GM23338 (cell line): ENCODE measurements around the gene COX11. TPM values are rescaled to one million over a fixed set of nuclear protein-coding genes. Genes with fewer than 3 reads are reported as not detected.

Source experiments
- ATAC-seq: fragments of 200-7000 bp; cut with Tn5 transposase; 3 replicates; pipeline ENCODE4 v1.9.1; 2020
- DNase-seq: peaks from one replicate; pipeline ENCODE4 v3.0.0-alpha.2; 2015; ENCODE audit warnings: low spot score
- H2AFZ ChIP-seq: fragments of 200-600 bp; sonication (generic); 2 replicates; pipeline ENCODE4 v1.8.0; 2016; ENCODE audit warnings: antibody characterized with exemption, mild to moderate bottlenecking, moderate library complexity
- H3F3A ChIP-seq: fragments of 200-600 bp; sonication (generic); replicated peaks from 2 replicates; pipeline ENCODE4 v1.8.0; 2017; ENCODE audit warnings: antibody characterized with exemption, mixed run types, low read depth
- H3K27ac ChIP-seq: fragments of 200-600 bp; sonication (generic); 2 replicates; pipeline ENCODE4 v1.6.1; 2016; ENCODE audit warnings: low read depth
- H3K27me3 ChIP-seq: fragments of 200-600 bp; sonication (generic); 2 replicates; pipeline ENCODE4 v1.8.0; 2016; ENCODE audit warnings: mild to moderate bottlenecking, mixed run types, moderate library complexity; ENCODE audit not compliant: insufficient read depth
- H3K36me3 ChIP-seq: fragments of 200-600 bp; sonication (generic); 2 replicates; pipeline ENCODE4 v1.8.0; 2016; ENCODE audit warnings: mild to moderate bottlenecking; ENCODE audit not compliant: insufficient read depth
- H3K4me1 ChIP-seq: fragments of 200-600 bp; sonication (generic); 2 replicates; pipeline ENCODE4 v1.8.0; 2016; ENCODE audit warnings: mild to moderate bottlenecking, moderate library complexity; ENCODE audit not compliant: insufficient read depth
- H3K4me2 ChIP-seq: fragments of 200-600 bp; sonication (generic); 2 replicates; pipeline ENCODE4 v1.7.1; 2017; ENCODE audit warnings: mixed run types
- H3K4me3 ChIP-seq: fragments of 200-600 bp; sonication (generic); 2 replicates; pipeline ENCODE4 v1.6.1; 2016; ENCODE audit warnings: mixed run types
- H3K79me2 ChIP-seq: fragments of 200-600 bp; sonication (generic); replicated peaks from 2 replicates; pipeline ENCODE4 v1.8.0; 2017; ENCODE audit warnings: mild to moderate bottlenecking; ENCODE audit not compliant: insufficient read depth
- H3K9me2 ChIP-seq: fragments of 200-600 bp; sonication (generic); 2 replicates; pipeline ENCODE4 v1.8.0; 2017; ENCODE audit not compliant: insufficient read depth
- H4K20me1 ChIP-seq: fragments of 200-600 bp; sonication (generic); replicated peaks from 2 replicates; pipeline ENCODE4 v1.8.0; 2017; ENCODE audit warnings: mild to moderate bottlenecking; ENCODE audit not compliant: insufficient read depth
- H3K27ac Mint-ChIP-seq: 2 replicates; pipeline ENCODE4 v1.8.0; 2020; ENCODE audit warnings: inconsistent platforms, mild to moderate bottlenecking, moderate library complexity, mixed read lengths
- H3K27me3 Mint-ChIP-seq: 3 replicates; pipeline ENCODE4 v1.8.0; 2022; ENCODE audit warnings: low read depth, mild to moderate bottlenecking, moderate library complexity, mixed read lengths, inconsistent platforms; ENCODE audit not compliant: insufficient read depth, poor library complexity
- H3K36me3 Mint-ChIP-seq: 3 replicates; pipeline ENCODE4 v1.8.0; 2021; ENCODE audit warnings: low read depth, mild to moderate bottlenecking, inconsistent platforms, moderate library complexity, mixed read lengths
- H3K4me1 Mint-ChIP-seq: 3 replicates; pipeline ENCODE4 v1.8.0; 2020; ENCODE audit warnings: mild to moderate bottlenecking, inconsistent platforms, mixed read lengths
- H3K4me3 Mint-ChIP-seq: 3 replicates; pipeline ENCODE4 v1.8.0; 2021; ENCODE audit warnings: moderate library complexity, mild to moderate bottlenecking, inconsistent platforms, mixed read lengths
- H3K9me3 Mint-ChIP-seq: 3 replicates; pipeline ENCODE4 v1.8.0; 2020; ENCODE audit warnings: moderate library complexity, mild to moderate bottlenecking, inconsistent platforms, mixed read lengths
- CREB1 ChIP-seq: fragments of 250-450 bp; sonication (Bioruptor Pico); IDR thresholded peaks from 2 replicates; pipeline ENCODE4 v1.5.0; 2020; ENCODE audit warnings: low read depth, mild to moderate bottlenecking, moderate library complexity
- EZH2 ChIP-seq: fragments of 200-600 bp; sonication (generic); IDR thresholded peaks from one replicate; pipeline ENCODE4 v1.8.0; 2017; ENCODE audit warnings: antibody characterized with exemption, mild to moderate bottlenecking, low read depth; ENCODE audit not compliant: unreplicated experiment
- EZH2phosphoT487 ChIP-seq: fragments of 200-600 bp; sonication (generic); IDR thresholded peaks from one replicate; pipeline ENCODE4 v1.8.1; 2018; ENCODE audit warnings: antibody characterized with exemption; ENCODE audit not compliant: unreplicated experiment
- JUNB ChIP-seq: IDR thresholded peaks from one replicate; pipeline ENCODE4 v1.6.1; 2016; ENCODE audit warnings: antibody characterized with exemption; ENCODE audit not compliant: unreplicated experiment
- NANOG ChIP-seq: IDR thresholded peaks from 2 replicates; pipeline ENCODE4 v1.6.1; 2016; ENCODE audit warnings: antibody characterized with exemption, borderline replicate concordance
- POLR2AphosphoS5 ChIP-seq: IDR thresholded peaks from 2 replicates; pipeline ENCODE4 v1.6.1; 2016; ENCODE audit warnings: antibody characterized with exemption, low read depth
- REST ChIP-seq: IDR thresholded peaks from one replicate; pipeline ENCODE4 v1.6.1; 2018; ENCODE audit warnings: antibody characterized with exemption; ENCODE audit not compliant: unreplicated experiment
- STAT1 ChIP-seq: IDR thresholded peaks from one replicate; pipeline ENCODE4 v1.6.1; 2016; ENCODE audit warnings: antibody characterized with exemption; ENCODE audit not compliant: unreplicated experiment
- ZNF114 ChIP-seq: fragments of 250-450 bp; sonication (Bioruptor Pico); IDR thresholded peaks from 2 replicates; pipeline ENCODE4 v1.5.0; 2020; ENCODE audit warnings: mild to moderate bottlenecking, moderate library complexity
- ZNF331 ChIP-seq: fragments of 250-450 bp; sonication (Bioruptor Pico); IDR thresholded peaks from 2 replicates; pipeline ENCODE4 v1.5.0; 2020; ENCODE audit warnings: low read depth, mild to moderate bottlenecking, moderate library complexity
- polyA plus RNA-seq: library from polyadenylated mRNA; unstranded; fragments of >200 nt; fragmentation: Nextera tagmentation; extraction: Ambion mirVana; gene quantifications from 2 replicates; pipeline ENCODE4 v1.2.1, GENCODE V29; 2016
- total RNA-seq: library from RNA; depleted of rRNA; stranded (reverse); fragments of >200 nt; shearing (Covaris generic); gene quantifications from 2 replicates; pipeline ENCODE4 v1.2.3, GENCODE V29; 2014
- TF ChIP-seq, protein P1 (sequence below): IDR thresholded peaks from 2 replicates; pipeline ENCODE4 v1.6.1; 2016; ENCODE audit warnings: antibody characterized with exemption
- TF ChIP-seq, protein P2 (sequence below): fragments of 250-450 bp; sonication (Bioruptor Pico); IDR thresholded peaks from 2 replicates; pipeline ENCODE4 v1.5.0; 2020; ENCODE audit warnings: mild to moderate bottlenecking, moderate library complexity
- TF ChIP-seq, protein P3 (sequence below), 2 experiments: fragments of 200-600 bp in 1 of 2; sonication (generic) in 1 of 2; conservative IDR thresholded peaks; 2 replicates each; pipeline versions ENCODE4 v1.5.1 to v1.6.1; 2016 to 2017; ENCODE audit warnings: antibody characterized with exemption in 2 of 2, low read depth in 2 of 2, mild to moderate bottlenecking in 2 of 2, moderate library complexity in 1 of 2

COX11 gene
- total and polyA plus RNA-seq, 2 experiments from 2014 or later = 53.7 to 56.7 TPM

- no peak overlapping the region for H2AFZ ChIP-seq
- H3K4me3 Mint-ChIP-seq = no peak overlapping the region
- no peak for ATAC-seq
- TF ChIP-seq, protein P1, sequence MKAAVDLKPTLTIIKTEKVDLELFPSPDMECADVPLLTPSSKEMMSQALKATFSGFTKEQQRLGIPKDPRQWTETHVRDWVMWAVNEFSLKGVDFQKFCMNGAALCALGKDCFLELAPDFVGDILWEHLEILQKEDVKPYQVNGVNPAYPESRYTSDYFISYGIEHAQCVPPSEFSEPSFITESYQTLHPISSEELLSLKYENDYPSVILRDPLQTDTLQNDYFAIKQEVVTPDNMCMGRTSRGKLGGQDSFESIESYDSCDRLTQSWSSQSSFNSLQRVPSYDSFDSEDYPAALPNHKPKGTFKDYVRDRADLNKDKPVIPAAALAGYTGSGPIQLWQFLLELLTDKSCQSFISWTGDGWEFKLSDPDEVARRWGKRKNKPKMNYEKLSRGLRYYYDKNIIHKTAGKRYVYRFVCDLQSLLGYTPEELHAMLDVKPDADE = no peak
- TF ChIP-seq REST (no peak), STAT1 (no peak), POLR2AphosphoS5 (no peak), CREB1 (CRISPR knock-in tag) (no peak), JUNB (no peak), ZNF331 (CRISPR knock-in tag) (no peak), EZH2 (no peak), EZH2phosphoT487 (no peak), NANOG (no peak), ZNF114 (no peak)
- TF ChIP-seq, protein P2, sequence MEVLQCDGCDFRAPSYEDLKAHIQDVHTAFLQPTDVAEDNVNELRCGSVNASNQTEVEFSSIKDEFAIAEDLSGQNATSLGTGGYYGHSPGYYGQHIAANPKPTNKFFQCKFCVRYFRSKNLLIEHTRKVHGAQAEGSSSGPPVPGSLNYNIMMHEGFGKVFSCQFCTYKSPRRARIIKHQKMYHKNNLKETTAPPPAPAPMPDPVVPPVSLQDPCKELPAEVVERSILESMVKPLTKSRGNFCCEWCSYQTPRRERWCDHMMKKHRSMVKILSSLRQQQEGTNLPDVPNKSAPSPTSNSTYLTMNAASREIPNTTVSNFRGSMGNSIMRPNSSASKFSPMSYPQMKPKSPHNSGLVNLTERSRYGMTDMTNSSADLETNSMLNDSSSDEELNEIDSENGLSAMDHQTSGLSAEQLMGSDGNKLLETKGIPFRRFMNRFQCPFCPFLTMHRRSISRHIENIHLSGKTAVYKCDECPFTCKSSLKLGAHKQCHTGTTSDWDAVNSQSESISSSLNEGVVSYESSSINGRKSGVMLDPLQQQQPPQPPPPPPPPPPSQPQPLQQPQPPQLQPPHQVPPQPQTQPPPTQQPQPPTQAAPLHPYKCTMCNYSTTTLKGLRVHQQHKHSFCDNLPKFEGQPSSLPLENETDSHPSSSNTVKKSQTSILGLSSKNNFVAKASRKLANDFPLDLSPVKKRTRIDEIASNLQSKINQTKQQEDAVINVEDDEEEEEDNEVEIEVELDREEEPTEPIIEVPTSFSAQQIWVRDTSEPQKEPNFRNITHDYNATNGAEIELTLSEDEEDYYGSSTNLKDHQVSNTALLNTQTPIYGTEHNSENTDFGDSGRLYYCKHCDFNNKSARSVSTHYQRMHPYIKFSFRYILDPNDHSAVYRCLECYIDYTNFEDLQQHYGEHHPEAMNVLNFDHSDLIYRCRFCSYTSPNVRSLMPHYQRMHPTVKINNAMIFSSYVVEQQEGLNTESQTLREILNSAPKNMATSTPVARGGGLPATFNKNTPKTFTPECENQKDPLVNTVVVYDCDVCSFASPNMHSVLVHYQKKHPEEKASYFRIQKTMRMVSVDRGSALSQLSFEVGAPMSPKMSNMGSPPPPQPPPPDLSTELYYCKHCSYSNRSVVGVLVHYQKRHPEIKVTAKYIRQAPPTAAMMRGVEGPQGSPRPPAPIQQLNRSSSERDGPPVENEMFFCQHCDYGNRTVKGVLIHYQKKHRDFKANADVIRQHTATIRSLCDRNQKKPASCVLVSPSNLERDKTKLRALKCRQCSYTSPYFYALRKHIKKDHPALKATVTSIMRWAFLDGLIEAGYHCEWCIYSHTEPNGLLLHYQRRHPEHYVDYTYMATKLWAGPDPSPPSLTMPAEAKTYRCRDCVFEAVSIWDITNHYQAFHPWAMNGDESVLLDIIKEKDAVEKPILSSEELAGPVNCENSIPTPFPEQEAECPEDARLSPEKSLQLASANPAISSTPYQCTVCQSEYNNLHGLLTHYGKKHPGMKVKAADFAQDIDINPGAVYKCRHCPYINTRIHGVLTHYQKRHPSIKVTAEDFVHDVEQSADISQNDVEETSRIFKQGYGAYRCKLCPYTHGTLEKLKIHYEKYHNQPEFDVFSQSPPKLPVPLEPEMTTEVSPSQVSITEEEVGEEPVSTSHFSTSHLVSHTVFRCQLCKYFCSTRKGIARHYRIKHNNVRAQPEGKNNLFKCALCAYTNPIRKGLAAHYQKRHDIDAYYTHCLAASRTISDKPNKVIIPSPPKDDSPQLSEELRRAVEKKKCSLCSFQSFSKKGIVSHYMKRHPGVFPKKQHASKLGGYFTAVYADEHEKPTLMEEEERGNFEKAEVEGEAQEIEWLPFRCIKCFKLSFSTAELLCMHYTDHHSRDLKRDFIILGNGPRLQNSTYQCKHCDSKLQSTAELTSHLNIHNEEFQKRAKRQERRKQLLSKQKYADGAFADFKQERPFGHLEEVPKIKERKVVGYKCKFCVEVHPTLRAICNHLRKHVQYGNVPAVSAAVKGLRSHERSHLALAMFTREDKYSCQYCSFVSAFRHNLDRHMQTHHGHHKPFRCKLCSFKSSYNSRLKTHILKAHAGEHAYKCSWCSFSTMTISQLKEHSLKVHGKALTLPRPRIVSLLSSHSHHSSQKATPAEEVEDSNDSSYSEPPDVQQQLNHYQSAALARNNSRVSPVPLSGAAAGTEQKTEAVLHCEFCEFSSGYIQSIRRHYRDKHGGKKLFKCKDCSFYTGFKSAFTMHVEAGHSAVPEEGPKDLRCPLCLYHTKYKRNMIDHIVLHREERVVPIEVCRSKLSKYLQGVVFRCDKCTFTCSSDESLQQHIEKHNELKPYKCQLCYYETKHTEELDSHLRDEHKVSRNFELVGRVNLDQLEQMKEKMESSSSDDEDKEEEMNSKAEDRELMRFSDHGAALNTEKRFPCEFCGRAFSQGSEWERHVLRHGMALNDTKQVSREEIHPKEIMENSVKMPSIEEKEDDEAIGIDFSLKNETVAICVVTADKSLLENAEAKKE (CRISPR knock-in tag) = no peak
- TF ChIP-seq, protein P3, sequence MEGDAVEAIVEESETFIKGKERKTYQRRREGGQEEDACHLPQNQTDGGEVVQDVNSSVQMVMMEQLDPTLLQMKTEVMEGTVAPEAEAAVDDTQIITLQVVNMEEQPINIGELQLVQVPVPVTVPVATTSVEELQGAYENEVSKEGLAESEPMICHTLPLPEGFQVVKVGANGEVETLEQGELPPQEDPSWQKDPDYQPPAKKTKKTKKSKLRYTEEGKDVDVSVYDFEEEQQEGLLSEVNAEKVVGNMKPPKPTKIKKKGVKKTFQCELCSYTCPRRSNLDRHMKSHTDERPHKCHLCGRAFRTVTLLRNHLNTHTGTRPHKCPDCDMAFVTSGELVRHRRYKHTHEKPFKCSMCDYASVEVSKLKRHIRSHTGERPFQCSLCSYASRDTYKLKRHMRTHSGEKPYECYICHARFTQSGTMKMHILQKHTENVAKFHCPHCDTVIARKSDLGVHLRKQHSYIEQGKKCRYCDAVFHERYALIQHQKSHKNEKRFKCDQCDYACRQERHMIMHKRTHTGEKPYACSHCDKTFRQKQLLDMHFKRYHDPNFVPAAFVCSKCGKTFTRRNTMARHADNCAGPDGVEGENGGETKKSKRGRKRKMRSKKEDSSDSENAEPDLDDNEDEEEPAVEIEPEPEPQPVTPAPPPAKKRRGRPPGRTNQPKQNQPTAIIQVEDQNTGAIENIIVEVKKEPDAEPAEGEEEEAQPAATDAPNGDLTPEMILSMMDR (conservative IDR thresholded peaks at IDR 0.05; ENCODE audit: low read depth in 2 of 2) = no peak
- H3K27ac Mint-ChIP-seq = no peak overlapping the region
- H3K27me3 Mint-ChIP-seq = peaks cover 4% of the 10 kb centered on the region
- no peak for DNase-seq
- peaks cover 12% of the 10 kb centered on the region; the same call in 1 of the 2 replicates for H3K4me1 ChIP-seq
- H3K4me1 Mint-ChIP-seq = peaks cover 12% of the 10 kb centered on the region
- H3K36me3 ChIP-seq = no peaks in the 10 kb centered on the region; the same call in 1 of the 2 replicates
- no peaks in the 10 kb centered on the region for H3K27me3 ChIP-seq
- peak overlapping the region; percentile 99 for H3K4me2 ChIP-seq
- peaks cover 92% of the 10 kb centered on the region for H3K79me2 ChIP-seq
- H3K9me2 ChIP-seq = no peaks in the 10 kb centered on the region
- H3K36me3 Mint-ChIP-seq = peaks cover 15% of the 10 kb centered on the region
- no peaks in the 10 kb centered on the region for H3F3A ChIP-seq
- H3K27ac ChIP-seq = no peak overlapping the region
- H3K4me3 ChIP-seq = peak overlapping the region; percentile 97
- H3K9me3 Mint-ChIP-seq = no peaks in the 10 kb centered on the region
- H4K20me1 ChIP-seq = 0 out of 2 replicates have a peak, but pooled peaks cover 5% of the 10 kb centered on the region
Observed at GRCh38 chr17:54969658-54970572, 1.5 kb upstream of the COX11 start.
